SU-DHL-6 (cell line): Measurements from ENCODE around the gene CXCR5.

Experiments
- EZH2phosphoT487 ChIP-seq: fragments of 200-600 bp; sonication (generic), shearing (Covaris generic); conservative IDR thresholded peaks from 2 replicates; pipeline ENCODE4 v1.6.1; 2018; ENCODE audit warnings: mild to moderate bottlenecking, antibody characterized with exemption, low read length, moderate library complexity, mixed read lengths
- TF ChIP-seq, protein P1 (sequence below): fragments of 200-600 bp; sonication (generic); IDR thresholded peaks from one replicate; pipeline ENCODE4 v1.5.1; 2017; ENCODE audit warnings: antibody characterized with exemption, mild to moderate bottlenecking, low read length, moderate library complexity; ENCODE audit not compliant: insufficient read depth, poor library complexity, severe bottlenecking

DNA sequence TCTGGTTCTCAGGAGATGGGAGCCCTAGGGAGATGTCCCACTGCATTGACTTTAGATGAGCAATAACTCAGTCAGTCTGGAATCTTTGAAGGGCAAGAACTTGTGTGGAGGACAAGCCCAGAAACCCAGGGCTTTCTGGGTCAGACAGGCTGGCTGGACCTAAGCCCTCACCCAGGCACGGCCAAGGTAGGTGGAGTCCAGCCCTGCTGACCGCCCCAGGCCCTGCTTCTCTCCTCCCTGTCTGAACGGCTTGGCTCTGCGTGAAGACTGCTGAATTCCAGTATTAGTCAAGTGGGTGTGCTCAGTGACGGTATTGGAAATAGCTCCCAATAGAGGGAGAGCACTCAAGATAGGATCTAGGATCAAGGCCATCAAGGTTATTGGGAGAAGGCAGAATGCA, 6.1 kb downstream of the CXCR5 start:
- TF ChIP-seq, protein P1, sequence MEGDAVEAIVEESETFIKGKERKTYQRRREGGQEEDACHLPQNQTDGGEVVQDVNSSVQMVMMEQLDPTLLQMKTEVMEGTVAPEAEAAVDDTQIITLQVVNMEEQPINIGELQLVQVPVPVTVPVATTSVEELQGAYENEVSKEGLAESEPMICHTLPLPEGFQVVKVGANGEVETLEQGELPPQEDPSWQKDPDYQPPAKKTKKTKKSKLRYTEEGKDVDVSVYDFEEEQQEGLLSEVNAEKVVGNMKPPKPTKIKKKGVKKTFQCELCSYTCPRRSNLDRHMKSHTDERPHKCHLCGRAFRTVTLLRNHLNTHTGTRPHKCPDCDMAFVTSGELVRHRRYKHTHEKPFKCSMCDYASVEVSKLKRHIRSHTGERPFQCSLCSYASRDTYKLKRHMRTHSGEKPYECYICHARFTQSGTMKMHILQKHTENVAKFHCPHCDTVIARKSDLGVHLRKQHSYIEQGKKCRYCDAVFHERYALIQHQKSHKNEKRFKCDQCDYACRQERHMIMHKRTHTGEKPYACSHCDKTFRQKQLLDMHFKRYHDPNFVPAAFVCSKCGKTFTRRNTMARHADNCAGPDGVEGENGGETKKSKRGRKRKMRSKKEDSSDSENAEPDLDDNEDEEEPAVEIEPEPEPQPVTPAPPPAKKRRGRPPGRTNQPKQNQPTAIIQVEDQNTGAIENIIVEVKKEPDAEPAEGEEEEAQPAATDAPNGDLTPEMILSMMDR, result no peak
- TF ChIP-seq EZH2phosphoT487, result no peak
